ENCODE data around the gene WNK3. TPM values are rescaled to one million over a fixed set of nuclear protein-coding genes. Genes with fewer than 3 reads are reported as not detected.
"Not testable (repeated sequence)": the region's sequence is repeated elsewhere in the genome, so short reads cannot be mapped to it uniquely, and the experiment has no call there.

WNK3 gene
- polyA plus RNA-seq (2014; cell fraction: cytosol; rRNA removed): 3.1 and 3.5 TPM in 2 replicates
- polyA plus RNA-seq (2014; cell fraction: nucleus; rRNA removed): 2.0 and 3.8 TPM in 2 replicates

GRCh38 chrX:54357414-54358377 is at the start of gene WNK3:
TSS of gene WNK3 (minus strand) at chrX:54358046.
- peak; percentile 83 for DNase-seq (ENCODE audit: low spot score)

GRCh38 chrX:54407266-54407665 is 49.4 kb upstream of the WNK3 start:
- DNase-seq (ENCODE audit: low spot score): no peak

GRCh38 chrX:54397113-54397512 is 39.3 kb upstream of the WNK3 start:
- no peak for DNase-seq (ENCODE audit: low spot score)

GRCh38 chrX:54386314-54386713 is 28.5 kb upstream of the WNK3 start:
- DNase-seq (ENCODE audit: low spot score): no peak

- not testable (repeated sequence) for DNase-seq (ENCODE audit: low spot score)
These were observed 26.8 kb upstream of the WNK3 start for GRCh38 chrX:54384661-54385060.

- no peak for DNase-seq (ENCODE audit: low spot score)
These were observed 1.6 kb upstream of the WNK3 start for GRCh38 chrX:54359408-54359807.

- peak; percentile 84 for DNase-seq (ENCODE audit: low spot score)
These were observed 772 bp upstream of the WNK3 start for GRCh38 chrX:54358424-54359211.

- no peak for DNase-seq (ENCODE audit: low spot score)
These were observed 5.2 kb downstream of the WNK3 start for GRCh38 chrX:54352677-54353076.

- not testable (repeated sequence) for DNase-seq (ENCODE audit: low spot score)
These were observed 20.5 kb downstream of the WNK3 start for GRCh38 chrX:54337383-54337782.

GRCh38 chrX:54325077-54325476 is 32.8 kb downstream of the WNK3 start:
- no peak for DNase-seq (ENCODE audit: low spot score)

- no peak for DNase-seq (ENCODE audit: low spot score)
These were observed 37.8 kb downstream of the WNK3 start for GRCh38 chrX:54320067-54320466.

- no peak for DNase-seq (ENCODE audit: low spot score)
These were observed 51.5 kb downstream of the WNK3 start for GRCh38 chrX:54306379-54306778.

- DNase-seq (ENCODE audit: low spot score): no peak
These were observed 56.3 kb downstream of the WNK3 start for GRCh38 chrX:54301516-54301915.

- no peak for DNase-seq (ENCODE audit: low spot score)
These were observed 63.5 kb downstream of the WNK3 start for GRCh38 chrX:54294306-54294705.

GRCh38 chrX:54292755-54293154 is 65.1 kb downstream of the WNK3 start:
- no peak for DNase-seq (ENCODE audit: low spot score)

GRCh38 chrX:54291758-54292157 is 66.1 kb downstream of the WNK3 start:
- no peak for DNase-seq (ENCODE audit: low spot score)

- DNase-seq (ENCODE audit: low spot score): no peak
These were observed 68.9 kb downstream of the WNK3 start for GRCh38 chrX:54288968-54289367.

GRCh38 chrX:54288277-54288676 is 69.6 kb downstream of the WNK3 start:
- no peak for DNase-seq (ENCODE audit: low spot score)

- DNase-seq (ENCODE audit: low spot score): no peak
These were observed 76.2 kb downstream of the WNK3 start for GRCh38 chrX:54281676-54282075.

GRCh38 chrX:54280466-54280865 is 77.4 kb downstream of the WNK3 start:
- no peak for DNase-seq (ENCODE audit: low spot score)

- DNase-seq (ENCODE audit: low spot score): no peak
These were observed 86.2 kb downstream of the WNK3 start for GRCh38 chrX:54271664-54272063.

- DNase-seq (ENCODE audit: low spot score): no peak
These were observed 109.5 kb downstream of the WNK3 start for GRCh38 chrX:54248309-54248708.
